HG03135 (cell line): ENCODE results near the gene PARD6B.
"Not testable (repeated sequence)": the region's sequence is repeated elsewhere in the genome, so short reads cannot be mapped to it uniquely, and the experiment has no call there.

Source experiments
- ATAC-seq: cut with Tn5 transposase; IDR thresholded peaks from one replicate; pipeline ENCODE4 v1.9.1; 2021; ENCODE audit warnings: mild to moderate bottlenecking, moderate library complexity; ENCODE audit not compliant: unreplicated experiment

PARD6B gene

DNA sequence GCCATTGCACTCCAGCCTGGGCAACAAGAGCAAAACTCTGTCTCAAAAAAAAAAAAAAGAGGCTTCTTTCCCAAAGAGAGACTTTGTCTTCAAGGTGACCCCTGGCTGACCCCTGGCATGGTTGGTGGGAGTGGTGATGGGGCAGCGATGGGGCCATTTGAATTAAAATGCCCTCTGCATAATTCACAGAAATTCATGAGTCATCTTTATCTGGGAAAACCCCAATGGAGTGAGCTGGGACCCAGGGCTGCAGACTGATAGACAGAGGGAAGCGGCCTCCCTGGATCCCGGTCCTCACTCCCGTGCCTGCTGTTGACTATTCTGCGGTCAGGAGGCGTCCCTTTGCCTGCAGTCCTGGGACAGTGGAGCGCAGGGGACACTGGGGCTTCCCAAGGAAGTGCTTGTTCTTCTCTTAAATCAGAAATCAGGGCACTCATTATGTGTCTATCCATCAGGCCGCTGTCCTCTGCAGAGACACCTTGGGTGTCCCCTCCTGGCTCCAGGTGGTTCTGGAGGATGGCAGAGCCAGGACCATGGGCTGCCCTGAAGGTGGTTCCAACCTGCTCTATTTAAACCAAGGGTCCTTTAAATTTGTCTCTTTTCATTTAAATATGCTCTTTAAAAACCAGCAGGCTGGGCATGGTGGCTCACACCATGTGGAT lies 40.2 kb downstream of the PARD6B start:
- not testable (repeated sequence) for ATAC-seq

DNA sequence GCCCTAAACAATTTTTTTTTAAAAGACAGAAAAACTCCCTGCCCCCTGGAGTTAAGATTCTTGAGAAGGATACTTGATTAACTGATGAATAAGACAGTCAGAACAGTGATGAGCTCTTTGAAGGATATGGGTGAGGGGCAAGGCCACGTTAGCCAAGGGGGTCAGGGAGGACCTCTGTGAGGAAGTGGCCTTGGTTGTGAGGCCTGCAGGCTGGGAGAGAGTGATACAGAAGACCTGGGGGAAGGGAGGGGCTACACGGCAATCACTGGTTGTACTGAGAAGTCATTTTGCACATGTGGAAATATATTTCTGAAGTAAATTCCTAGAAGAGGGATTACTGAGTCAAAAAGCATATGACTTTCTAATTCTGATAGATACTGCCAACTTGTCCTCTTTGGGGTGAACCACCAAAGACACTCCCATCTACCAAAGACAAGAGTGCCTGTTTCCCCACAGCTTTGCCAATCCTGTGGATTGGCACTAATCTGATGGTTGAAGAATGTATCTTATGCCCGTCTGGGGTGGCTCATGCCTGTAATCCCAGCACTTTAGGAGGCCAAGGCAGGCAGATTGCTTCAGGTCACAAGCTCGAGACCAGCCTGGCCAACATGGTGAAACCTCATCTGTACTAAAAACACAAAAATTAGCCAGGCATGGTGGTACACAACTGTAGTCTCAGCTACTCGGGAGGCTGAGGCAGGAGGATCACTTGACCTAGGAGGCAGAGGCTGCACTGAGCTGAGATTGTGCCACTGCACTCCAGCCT lies 41.2 kb downstream of the PARD6B start:
- no peak for ATAC-seq

DNA sequence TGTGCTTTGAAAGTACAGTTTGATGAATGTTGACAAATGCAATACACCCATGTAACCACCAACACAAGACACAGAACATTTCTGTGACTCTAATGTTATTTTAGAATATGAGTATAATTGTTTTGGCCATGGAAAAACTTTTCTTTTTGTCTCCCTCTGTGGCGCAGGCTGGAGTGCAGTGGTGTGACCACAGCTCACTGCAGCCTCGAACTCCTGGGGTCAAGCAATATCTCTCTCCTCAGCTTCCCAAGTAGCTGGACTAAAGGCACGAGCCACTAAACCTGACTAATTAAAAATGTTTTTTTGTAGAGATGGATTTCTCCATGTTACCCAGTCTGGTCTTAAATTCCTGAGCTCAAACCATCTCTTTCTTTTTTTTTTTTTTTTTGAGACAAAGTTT lies 43.1 kb downstream of the PARD6B start:
- no peak for ATAC-seq

DNA sequence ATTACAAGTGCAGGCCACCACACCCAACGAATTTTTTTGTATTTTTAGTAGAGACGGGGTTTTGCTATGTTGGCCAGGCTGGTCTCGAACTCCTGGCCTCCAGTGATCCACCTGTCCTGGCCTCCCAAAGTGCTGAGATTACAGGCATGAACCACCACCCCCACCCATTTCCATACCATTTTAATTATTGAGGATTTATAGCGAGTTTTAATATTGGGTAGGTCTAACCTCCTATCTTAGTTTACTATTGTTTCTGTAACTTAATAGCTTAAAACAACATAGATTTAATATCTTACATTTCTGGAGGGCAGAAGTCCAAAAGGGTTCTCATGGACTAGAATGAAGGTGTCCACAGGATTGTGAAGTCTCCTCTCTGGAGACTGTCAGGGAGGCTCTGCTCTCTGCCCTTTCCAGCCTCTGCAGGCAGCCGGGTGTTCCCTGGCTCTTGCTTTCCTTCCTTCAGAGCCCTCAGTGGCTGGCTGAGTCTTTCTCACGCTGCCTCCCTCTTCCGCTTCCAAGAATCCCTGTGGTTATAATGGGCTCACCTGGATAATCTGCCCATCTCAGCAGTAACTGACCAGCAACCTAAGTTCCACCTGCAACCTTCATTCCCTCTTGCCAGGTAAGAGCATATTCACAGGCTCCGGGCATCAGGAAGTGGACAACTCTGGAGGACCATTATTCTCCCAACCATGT lies 44.9 kb downstream of the PARD6B start:
- ATAC-seq: no peak

DNA sequence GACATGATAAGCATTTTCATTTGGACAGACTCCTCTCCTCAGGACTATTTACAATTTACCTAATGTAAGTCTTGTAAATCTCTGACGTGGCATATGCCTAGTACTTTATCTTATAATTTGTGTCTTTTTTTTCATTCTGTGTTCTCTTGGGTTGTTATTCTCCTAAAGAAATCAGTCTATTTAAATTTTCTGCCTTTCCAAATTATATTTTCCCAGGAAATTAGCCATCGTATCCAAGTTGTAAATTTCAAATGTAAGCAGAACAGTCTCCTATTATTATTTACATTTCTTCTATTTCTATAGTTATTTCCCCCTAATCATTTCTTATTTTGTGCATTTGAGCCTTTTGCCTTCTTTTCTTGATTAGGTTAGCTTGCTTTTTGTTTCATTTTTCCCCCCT lies 46.0 kb downstream of the PARD6B start:
- ATAC-seq: no peak

DNA sequence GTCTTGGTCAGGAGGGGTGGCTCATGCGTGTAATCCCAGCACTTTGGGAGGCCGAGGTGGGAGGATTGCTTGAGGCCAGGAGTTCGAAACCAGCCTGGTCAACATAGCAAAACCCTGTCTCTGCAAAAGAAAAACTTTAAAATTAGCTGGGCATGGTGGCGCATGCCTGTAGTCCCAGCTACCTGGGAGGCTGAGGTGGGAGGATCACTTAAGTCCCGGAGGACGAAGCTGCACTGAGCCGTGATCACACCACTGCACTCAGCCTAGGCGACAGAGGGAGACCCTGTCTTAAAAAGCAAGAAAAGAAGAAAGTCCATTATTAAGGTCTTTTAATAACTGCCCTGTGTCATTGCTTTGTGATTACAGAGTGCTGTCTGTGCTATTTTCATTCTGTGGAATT lies 47.6 kb downstream of the PARD6B start:
- ATAC-seq: not testable (repeated sequence)

DNA sequence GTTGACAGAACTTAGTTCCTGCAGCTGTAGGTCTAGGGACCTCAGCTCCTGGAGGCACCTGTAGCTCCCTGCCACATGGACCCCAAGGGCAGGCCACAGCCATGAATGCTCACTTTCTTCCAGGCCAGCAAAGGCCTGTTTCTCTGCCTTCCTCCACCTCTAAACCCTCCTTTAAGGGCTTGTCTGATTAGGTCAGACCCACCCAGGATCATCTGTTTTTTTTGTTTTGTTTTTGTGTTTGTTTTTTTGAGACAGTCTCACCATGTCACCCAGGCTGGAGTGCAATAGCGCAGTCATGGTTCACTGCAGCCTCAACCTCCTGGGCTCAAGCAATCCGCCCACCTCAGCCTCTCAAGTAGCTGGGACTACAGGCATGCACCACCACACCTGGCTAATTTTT lies 52.0 kb downstream of the PARD6B start:
- ATAC-seq: no peak

DNA sequence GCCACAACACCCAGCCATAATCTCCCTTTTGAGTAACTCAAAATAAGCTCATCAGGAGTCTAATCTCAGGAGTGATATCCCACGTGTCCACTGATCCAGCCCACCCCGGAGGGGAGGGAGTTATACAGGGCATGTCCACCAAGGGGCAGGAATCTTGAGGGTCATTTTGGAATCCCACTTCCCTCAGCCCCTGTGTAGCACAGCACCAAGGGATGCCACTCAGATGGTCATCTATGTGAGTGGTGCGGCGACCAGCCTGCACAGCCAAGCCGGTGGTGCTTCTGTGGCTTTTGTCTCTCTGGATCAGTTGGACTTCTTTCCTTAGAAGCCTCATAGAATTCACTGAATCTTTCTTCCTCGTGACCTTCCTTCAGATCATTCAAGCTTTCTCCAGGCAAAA lies 52.5 kb downstream of the PARD6B start:
- ATAC-seq: no peak

DNA sequence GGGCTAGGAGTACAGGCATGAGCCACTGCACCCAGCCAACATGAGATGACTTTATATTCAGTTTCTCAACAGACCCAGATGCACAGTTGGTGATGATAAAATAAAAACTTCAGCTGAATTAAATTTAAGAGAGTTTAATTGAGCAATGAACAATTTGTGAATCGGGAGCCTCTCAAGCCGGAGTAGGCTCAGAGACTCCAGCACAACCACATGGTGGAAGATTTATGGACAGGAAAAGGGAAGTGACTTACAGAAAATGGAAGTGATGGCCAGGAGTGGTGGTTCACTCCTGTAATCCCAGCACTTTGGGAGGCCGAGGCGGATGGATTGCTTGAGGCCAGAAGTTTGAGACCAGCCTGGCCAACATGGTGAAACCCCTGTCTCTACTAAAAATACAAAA lies 53.1 kb downstream of the PARD6B start:
- no peak for ATAC-seq

DNA sequence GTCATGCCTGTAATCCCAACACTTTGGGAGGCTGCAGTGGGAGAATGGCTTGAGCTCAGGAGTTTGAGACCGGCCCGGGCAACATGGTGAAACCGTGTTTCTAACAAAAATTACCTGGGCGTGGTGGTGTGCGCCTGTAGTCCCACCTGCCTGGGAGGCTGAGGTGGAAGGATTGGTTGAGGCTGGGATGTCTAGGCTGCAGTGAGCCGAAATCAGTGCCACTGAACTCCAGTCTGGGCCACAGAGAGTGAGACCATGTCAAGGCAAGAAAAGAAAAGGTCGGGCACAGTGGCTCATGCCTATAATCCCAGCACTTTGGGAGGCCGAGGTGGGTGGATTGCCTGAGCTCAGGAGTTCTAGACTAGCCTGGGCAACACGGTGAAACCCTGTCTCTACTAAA lies 55.3 kb downstream of the PARD6B start:
- no peak for ATAC-seq

DNA sequence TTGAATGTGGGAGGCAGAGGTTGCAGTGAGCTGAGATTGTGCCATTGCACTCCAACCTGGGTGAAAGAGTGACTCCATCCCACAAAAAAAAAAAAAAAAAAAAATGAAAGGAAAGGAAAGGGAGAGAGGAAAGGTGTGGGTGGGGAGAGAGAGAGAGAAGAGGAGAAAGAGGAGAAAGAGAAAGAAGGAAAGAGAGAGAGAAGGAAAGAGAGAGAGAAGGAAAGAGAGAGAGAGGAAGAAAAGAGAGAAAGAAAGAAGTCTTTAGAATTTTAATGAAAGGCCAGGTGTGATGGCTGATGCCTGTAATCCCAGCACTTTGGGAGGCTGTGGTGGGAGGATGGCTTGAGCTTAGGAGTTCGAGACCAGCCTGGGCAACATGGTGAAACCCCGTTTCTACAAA lies 55.8 kb downstream of the PARD6B start:
- ATAC-seq: no peak

DNA sequence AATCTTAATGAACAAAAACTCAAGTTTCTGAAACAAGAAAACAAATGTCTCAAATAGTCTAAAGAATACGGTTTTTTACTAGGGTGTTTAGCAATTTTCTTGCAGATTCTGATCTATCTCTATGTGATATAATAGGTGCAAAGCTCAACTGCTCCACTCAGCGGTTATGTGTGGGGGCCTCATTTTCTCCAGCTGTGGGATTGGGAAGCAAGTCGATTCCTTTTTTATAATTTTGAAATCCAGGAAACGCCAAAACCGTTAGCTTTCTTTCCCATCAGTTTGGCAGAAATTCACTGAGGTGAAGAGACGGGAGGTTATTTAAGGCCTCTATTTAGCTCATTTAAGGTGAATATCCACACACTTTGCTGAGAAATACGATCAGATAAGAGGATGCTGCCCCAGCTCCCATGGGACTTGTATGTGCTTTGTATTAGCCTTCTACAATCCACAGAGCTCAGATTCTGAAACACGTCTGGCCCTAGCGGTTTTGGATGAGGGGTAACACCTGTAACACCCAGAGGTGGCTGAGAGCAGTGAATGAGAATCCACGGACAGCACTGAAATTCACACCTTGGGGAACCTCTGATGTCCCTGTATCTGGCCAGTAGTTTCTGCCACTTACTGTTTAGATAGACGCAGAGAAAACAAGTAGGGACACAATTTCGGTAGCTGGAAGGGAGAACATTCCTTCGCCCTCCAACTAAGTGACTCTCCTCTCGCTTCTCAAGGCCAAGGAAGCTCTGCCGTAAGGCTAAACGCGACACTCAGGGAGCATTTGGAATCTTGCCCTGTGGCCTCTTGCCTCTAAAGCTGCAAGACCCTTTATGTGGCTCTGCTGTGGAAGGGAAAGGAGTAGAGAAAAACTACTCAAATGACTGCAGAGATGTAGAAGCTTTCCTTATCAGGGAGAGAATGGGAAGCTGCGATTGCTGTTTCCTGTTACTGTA lies 56.9 kb downstream of the PARD6B start:
- ATAC-seq: no peak

DNA sequence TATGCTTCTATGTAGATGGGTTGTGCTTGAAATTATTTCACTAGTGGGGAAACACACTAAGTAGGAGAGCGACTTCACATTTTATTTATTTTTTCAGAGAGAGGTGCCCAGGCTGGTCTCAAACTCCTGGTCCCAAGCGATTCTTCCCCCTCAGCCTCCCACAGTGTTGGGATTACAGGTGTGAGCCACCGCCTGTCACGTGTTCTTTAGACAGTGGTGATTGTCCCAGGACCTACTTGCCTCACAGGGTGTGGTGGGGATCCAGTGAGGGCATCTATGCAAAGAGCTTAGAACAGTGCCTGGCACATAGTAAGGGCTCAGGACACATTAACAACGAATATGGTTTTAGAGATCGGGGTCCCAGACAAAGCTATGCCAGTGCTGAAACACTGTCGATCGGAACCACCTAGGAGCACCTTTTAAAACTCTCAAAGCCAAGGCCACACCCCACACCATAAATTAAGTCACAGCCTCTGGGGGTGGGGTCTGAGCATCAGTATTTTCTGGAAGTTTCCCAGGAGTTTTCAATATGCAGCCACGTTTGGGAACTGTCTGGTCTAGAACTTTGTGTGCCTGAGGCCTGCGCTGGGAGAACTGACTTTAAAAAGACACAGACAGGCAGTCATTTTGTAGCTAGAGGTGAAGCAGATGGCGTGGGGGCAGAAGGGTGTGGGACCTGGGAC lies 58.7 kb downstream of the PARD6B start:
- no peak for ATAC-seq

DNA sequence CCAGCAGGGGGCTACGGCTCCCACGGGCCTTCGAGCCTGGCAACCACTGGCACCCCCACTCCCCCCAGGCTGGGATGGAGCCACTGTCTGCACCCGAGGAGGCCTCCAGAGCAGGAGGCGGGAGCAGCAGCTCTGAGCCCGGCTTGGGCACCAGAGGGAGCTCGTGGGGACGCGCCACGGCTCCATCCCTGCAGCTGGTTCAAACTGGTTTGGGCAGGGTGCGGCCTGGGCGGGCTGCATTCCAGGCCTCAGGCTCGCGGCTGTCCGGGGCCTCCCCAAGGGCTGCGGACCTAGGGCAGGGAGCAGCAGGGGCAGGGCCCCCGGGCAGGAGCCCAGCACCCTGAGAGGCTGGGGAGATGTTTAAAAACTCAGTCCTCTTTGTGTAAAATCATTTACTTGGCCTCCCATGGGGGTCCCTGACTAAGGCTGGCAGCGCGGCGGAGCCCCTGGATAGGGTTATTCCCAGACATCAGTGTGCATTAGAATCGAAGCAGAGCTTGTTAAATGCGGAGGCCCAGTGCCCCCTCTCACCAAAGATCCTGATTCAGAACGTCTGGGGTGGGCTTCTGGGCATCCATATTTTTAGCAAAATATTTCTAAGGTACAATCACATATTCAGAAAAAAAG lies 59.4 kb downstream of the PARD6B start:
- peak; percentile 47 for ATAC-seq

DNA sequence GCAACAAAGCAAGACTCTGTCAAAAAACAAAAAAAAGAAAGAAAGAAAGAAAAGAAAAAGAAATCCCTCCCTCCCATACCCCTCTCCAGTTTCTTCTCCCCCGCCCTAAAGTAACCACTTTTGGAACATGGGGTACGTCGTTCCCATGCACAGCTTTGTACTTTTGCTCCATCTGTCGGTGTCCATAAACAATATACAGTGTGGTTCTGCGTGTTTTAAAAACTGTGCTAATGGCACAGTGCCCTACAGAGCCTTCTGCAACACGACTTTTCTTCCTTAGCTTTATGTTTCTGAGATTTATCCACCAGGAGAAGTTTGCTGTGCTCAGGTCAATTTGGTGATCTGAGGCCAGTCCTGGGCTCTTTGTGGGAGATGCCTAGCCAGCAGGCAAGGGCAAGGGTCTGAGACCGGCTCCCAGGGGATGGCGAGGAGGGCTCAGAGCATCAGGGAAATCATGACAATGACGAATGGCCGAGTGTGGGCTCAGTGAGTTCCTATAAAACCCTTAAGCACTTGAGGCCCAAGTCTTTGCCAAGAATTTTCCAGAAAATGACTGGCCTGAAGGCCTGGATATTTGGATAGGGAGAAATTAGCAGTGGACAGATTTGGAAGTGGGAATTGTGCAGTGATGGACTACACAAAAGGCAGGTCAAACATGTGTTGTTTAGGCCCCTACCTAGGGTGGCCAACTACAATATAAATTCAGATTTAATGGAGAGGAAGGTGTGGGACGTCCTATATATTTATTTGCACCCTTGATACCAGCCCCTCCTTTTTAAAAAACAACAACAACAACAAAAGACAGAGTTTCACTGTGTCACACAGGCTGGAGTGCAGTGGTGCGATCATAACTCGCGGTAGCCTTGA lies 61.6 kb downstream of the PARD6B start:
- ATAC-seq: no peak

DNA sequence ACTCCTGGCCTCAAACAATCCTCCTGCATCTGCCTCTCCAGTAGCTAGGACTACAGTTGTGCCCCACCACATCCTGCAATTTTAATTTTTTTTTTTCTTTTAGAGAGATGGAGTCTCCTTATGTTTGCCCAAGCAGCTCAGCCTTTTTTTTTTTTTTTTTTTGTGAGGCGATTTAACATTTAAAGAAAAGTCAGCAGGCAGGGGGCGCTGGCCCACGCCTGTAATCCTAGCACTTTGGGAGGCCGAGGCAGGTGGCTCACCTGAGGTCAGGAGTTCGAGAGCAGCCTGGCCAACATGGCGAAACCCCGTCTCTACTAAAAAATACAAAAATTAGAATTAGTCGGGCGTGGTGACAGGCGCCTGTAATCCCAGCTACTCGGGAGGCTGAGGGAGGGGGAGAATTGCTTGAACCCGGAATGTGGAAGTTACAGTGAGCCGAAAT lies 62.2 kb downstream of the PARD6B start:
- not testable (repeated sequence) for ATAC-seq

DNA sequence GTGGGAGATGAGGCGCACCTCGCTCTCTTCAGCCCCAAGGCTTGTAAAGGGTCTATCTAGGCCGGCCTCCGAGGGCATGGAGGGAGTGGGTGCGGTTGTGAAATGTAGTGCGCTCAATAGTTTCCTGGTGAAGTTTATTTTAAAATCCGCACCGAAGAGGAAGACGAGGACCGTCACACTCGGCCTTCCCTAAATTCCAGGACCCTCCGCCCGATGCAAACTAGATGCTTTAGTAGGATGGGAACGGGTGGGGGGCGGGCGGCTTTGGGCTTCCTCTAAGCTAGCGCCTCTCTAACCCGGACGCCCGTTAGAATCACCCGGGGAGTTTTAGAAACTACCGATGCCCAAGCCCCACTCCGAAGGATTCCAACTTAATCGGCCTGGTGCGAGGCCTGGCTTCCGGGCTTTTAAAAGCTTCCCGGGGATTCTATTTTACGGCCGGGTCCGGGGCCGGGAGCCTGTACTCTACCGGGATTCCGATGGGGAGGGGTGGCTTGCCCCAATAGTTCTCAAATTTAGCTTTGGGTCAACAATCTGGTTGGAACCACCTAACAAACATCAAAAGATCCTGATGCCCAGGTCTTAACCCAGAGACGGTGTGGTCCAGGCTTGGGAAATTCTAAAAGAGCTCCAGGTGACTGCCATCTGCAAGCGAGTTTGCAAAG lies 62.9 kb downstream of the PARD6B start:
- no peak for ATAC-seq
